IMR-90 (cell line): ENCODE results near the gene KRTAP3-2. TPM values are rescaled to one million over a fixed set of nuclear protein-coding genes. Genes with fewer than 3 reads are reported as not detected.
A peak's percentile ranks its signal among the peaks of the same experiment; 100 is the strongest.
"Not testable (repeated sequence)": the region's sequence is repeated elsewhere in the genome, so short reads cannot be mapped to it uniquely, and the experiment has no call there.

ENCODE experiments used
- ATAC-seq: fragments of 200-7000 bp; cut with Tn5 transposase; 2 replicates; pipeline ENCODE4 v1.9.1; 2020; ENCODE audit warnings: low read depth, mild to moderate bottlenecking, moderate library complexity
- BruUV-seq: library from RNA; stranded (reverse); fragments of 400-500 nt; replicated peaks from 2 replicates; lab custom pipeline; 2021; lab: Mats Ljungman, UMichigan
- CTCF ChIA-PET: fragments of 300-600 bp; formaldehyde crosslinking; extraction: SDS; loops from one replicate; lab custom pipeline; 2021; ENCODE audit warnings: antibody characterized with exemption; lab: Yijun Ruan, JAX
- POLR2A ChIA-PET: fragments of 300-600 bp; sonication (Branson Sonifier 250); formaldehyde crosslinking; loops from one replicate; lab custom pipeline; 2022; ENCODE audit warnings: antibody characterized with exemption; ENCODE audit not compliant: unreplicated experiment; lab: Charles Lee
- DNase-seq: peaks from one replicate; pipeline ENCODE4 v3.0.0; 2013
- H2AFZ ChIP-seq: replicated peaks from 2 replicates; pipeline ENCODE3; 2013; ENCODE audit warnings: low read length, mild to moderate bottlenecking; ENCODE audit not compliant: poor library complexity
- H2AK5ac ChIP-seq: 2 replicates; pipeline ENCODE4 v1.6.1; 2013; ENCODE audit warnings: low read depth, low read length, inconsistent platforms
- H2AK9ac ChIP-seq: replicated peaks from 2 replicates; pipeline ENCODE3; 2013; ENCODE audit warnings: mild to moderate bottlenecking, low read depth, low read length, moderate library complexity; ENCODE audit not compliant: poor library complexity
- H2BK120ac ChIP-seq: 2 replicates; pipeline ENCODE4 v1.6.1; 2013; ENCODE audit warnings: low read depth, low read length, inconsistent platforms
- H2BK15ac ChIP-seq: 3 replicates; pipeline ENCODE4 v1.6.1; 2013; ENCODE audit warnings: low read depth, low read length, inconsistent platforms
- H2BK20ac ChIP-seq: 2 replicates; pipeline ENCODE4 v1.6.1; 2013; ENCODE audit warnings: low read depth, mild to moderate bottlenecking, inconsistent platforms, low read length, moderate library complexity
- H2BK5ac ChIP-seq: 2 replicates; pipeline ENCODE4 v1.6.1; 2013; ENCODE audit warnings: mild to moderate bottlenecking, low read depth, low read length, inconsistent platforms; ENCODE audit not compliant: poor library complexity, severe bottlenecking
- H3K14ac ChIP-seq: replicated peaks from 2 replicates; pipeline ENCODE4 v1.6.1; 2013; ENCODE audit warnings: low read depth, low read length, inconsistent platforms
- H3K18ac ChIP-seq: 2 replicates; pipeline ENCODE4 v1.6.1; 2013; ENCODE audit warnings: low read depth, low read length, control low read depth
- H3K23ac ChIP-seq: 2 replicates; pipeline ENCODE4 v1.6.1; 2013; ENCODE audit warnings: low read depth, low read length, inconsistent platforms
- H3K27ac ChIP-seq: 2 replicates; pipeline ENCODE4 v1.5.1; 2013; ENCODE audit warnings: mild to moderate bottlenecking, control low read depth, low read length; ENCODE audit not compliant: insufficient read depth
- H3K27me3 ChIP-seq: 2 replicates; pipeline ENCODE4 v1.6.1; 2013; ENCODE audit warnings: low read length; ENCODE audit not compliant: control insufficient read depth, insufficient read depth
- H3K36me3 ChIP-seq: 2 replicates; pipeline ENCODE4 v1.6.1; 2013; ENCODE audit warnings: low read length, mixed read lengths; ENCODE audit not compliant: control insufficient read depth, insufficient read depth
- H3K4ac ChIP-seq: 2 replicates; pipeline ENCODE4 v1.6.1; 2013; ENCODE audit warnings: low read depth, low read length, inconsistent platforms
- H3K4me1 ChIP-seq: 2 replicates; pipeline ENCODE4 v1.6.1; 2013; ENCODE audit warnings: low read length, mixed read lengths; ENCODE audit not compliant: control insufficient read depth, insufficient read depth
- H3K4me2 ChIP-seq: 2 replicates; pipeline ENCODE4 v1.6.1; 2013; ENCODE audit warnings: low read depth, mild to moderate bottlenecking, control low read depth, low read length, moderate library complexity
- H3K4me3 ChIP-seq: 2 replicates; pipeline ENCODE4 v1.5.1; 2013; ENCODE audit warnings: low read depth, mild to moderate bottlenecking, control low read depth, low read length, moderate library complexity; ENCODE audit not compliant: insufficient read depth
- H3K56ac ChIP-seq: 2 replicates; pipeline ENCODE4 v1.6.1; 2013; ENCODE audit warnings: low read length, inconsistent platforms; ENCODE audit not compliant: insufficient read depth; ENCODE audit errors: extremely low read depth
- H3K79me1 ChIP-seq, 2 experiments: 2 replicates each; pipeline ENCODE4 v1.6.1; 2013; ENCODE audit warnings: low read length in 2 of 2, inconsistent platforms in 1 of 2, low read depth in 1 of 2
- H3K9ac ChIP-seq: 2 replicates; pipeline ENCODE4 v1.6.1; 2013; ENCODE audit warnings: low read depth, low read length, control low read depth
- H3K9me1 ChIP-seq: 2 replicates; pipeline ENCODE4 v1.6.1; 2013; ENCODE audit warnings: low read length, inconsistent platforms; ENCODE audit not compliant: insufficient read depth
- H3K9me3 ChIP-seq: 2 replicates; pipeline ENCODE4 v1.6.1; 2013; ENCODE audit warnings: low read length; ENCODE audit not compliant: control insufficient read depth, insufficient read depth
- H4K20me1 ChIP-seq: 2 replicates; pipeline ENCODE4 v1.6.1; 2013; ENCODE audit warnings: low read length, inconsistent platforms; ENCODE audit not compliant: insufficient read depth
- H4K5ac ChIP-seq: 2 replicates; pipeline ENCODE4 v1.6.1; 2013; ENCODE audit warnings: mild to moderate bottlenecking, low read depth, low read length, control low read depth
- H4K8ac ChIP-seq, 2 experiments: 2 replicates each; pipeline ENCODE4 v1.6.1; 2013; ENCODE audit warnings: low read depth in 2 of 2, low read length in 2 of 2, control low read depth in 1 of 2, inconsistent platforms in 1 of 2
- H4K91ac ChIP-seq: 2 replicates; pipeline ENCODE4 v1.6.1; 2013; ENCODE audit warnings: low read depth, low read length, inconsistent platforms; ENCODE audit not compliant: insufficient read depth
- WGBS, 2 experiments: methylation state at CpG; one replicate each; pipeline versions ENCODE4 v1.1.5 to v1.1.7; 2013; ENCODE audit warnings: missing lambda C conversion rate in 2 of 2; ENCODE audit not compliant: insufficient read length in 1 of 2; ENCODE audit errors: extremely low coverage in 2 of 2; 5-methylcytosine and 5-hydroxymethylcytosine counted together
- dilution Hi-C: fragments of 300-500 bp; cut with HindIII; formaldehyde crosslinking; loops from one replicate; pipeline ENCODE4 v1.14.3; 2018; ENCODE audit warnings: low sequenced_read_pairs; ENCODE audit not compliant: unreplicated experiment
- in situ Hi-C: fragments of 300-500 bp; cut with MboI; formaldehyde crosslinking; loops from 3 replicates; pipeline ENCODE4 v1.14.3; 2019; ENCODE audit warnings: low sequenced_read_pairs, inconsistent platforms, mixed read lengths
- intact Hi-C: fragments of 100-400 bp; cut with micrococcal nuclease; formaldehyde crosslinking; loops from 2 replicates; pipeline ENCODE4 v1.10.0; 2022
- polyA plus RNA-seq, 3 experiments: library from polyadenylated mRNA; depleted of rRNA; stranded (reverse); fragments of >200 nt; gene quantifications; 2 replicates each; pipeline ENCODE4 v1.2.3, GENCODE V29; 2012; ENCODE audit warnings: low replicate concordance in 1 of 3
- total RNA-seq: library from RNA; depleted of rRNA; stranded (reverse); fragments of >200 nt; gene quantifications from 2 replicates; pipeline ENCODE4 v1.2.3, GENCODE V29; 2012
- TF ChIP-seq, protein P1 (sequence below): conservative IDR thresholded peaks from 2 replicates; pipeline ENCODE4 v1.5.1; 2012; ENCODE audit warnings: mild to moderate bottlenecking, low read depth, low read length, improper control_type of control experiment

Gene KRTAP3-2
- total and polyA plus RNA-seq, 2 of the 4 experiments (the other 2 are of a cell fraction): not detected

DNA sequence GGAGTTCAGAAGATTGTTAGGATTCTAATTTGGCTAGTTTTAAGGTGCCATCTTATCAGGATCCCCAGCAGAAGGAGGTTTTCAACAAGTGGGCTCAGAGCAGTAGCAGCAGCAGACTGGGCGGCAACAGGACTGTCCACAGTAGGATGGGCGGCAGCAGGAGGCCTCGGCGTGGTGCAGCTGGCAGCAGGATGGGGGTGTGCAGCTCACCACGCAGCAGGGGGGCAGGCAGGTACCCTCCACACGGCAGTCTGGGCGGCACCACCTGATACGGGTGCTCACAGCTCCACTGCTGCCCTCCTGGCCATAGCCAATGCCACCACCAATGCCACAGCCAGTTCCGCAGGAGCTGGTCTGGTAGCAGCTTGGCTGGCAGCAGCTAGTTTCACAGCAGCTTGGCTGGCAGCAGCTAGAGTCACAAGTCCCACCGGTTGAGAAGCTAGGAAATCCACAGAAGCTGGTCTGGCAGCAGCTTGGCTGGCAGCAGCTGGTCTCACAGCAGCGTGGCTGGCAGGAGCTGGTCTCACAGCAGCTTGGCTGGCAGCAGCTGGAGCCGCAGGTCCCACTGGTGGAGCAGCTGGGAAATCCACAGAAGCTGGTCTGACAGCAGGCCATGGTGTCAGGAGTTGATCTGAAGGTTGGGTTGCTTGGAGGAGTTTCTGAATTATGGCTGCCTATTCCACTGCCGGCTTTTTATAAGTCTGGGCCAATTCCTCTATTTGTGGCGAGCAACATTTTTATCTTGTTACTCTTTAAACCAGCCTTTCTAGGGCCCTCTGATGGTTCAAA lies 41.3 kb upstream of the KRTAP3-2 start, which contains the start of gene KRTAP1-1:
KRTAP1-1 (minus strand) TSS at position 668 of the 789 bp plus-strand sequence; CDS start at position 615, 53 bp downstream.
- TF ChIP-seq, protein P1, sequence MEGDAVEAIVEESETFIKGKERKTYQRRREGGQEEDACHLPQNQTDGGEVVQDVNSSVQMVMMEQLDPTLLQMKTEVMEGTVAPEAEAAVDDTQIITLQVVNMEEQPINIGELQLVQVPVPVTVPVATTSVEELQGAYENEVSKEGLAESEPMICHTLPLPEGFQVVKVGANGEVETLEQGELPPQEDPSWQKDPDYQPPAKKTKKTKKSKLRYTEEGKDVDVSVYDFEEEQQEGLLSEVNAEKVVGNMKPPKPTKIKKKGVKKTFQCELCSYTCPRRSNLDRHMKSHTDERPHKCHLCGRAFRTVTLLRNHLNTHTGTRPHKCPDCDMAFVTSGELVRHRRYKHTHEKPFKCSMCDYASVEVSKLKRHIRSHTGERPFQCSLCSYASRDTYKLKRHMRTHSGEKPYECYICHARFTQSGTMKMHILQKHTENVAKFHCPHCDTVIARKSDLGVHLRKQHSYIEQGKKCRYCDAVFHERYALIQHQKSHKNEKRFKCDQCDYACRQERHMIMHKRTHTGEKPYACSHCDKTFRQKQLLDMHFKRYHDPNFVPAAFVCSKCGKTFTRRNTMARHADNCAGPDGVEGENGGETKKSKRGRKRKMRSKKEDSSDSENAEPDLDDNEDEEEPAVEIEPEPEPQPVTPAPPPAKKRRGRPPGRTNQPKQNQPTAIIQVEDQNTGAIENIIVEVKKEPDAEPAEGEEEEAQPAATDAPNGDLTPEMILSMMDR: 0 out of 2 replicates have a peak, but pooled peaks have one; percentile 16
- H3K9me3 ChIP-seq, H3K27me3 ChIP-seq, POLR2A ChIA-PET, H3K27ac ChIP-seq, H3K4me1 ChIP-seq, H3K14ac ChIP-seq, H4K20me1 ChIP-seq, CTCF ChIA-PET, in situ Hi-C loops, dilution Hi-C loops, H3K23ac ChIP-seq, H3K36me3 ChIP-seq, H2BK15ac ChIP-seq, H3K4me2 ChIP-seq, H3K9me1 ChIP-seq, H2AK9ac ChIP-seq, H2BK20ac ChIP-seq, H3K9ac ChIP-seq, BruUV-seq, H3K4me3 ChIP-seq, H3K79me1 ChIP-seq, ATAC-seq, intact Hi-C loops, H3K56ac ChIP-seq: not testable (repeated sequence)
- peak within 1 kb of the TSS in 1 of 2 experiments; percentile 70; a peak in 2 of 4 replicates for H4K8ac ChIP-seq
- H3K18ac ChIP-seq: peak within 1 kb of the TSS; percentile 12; the same call in 1 of the 2 replicates
- H2AFZ ChIP-seq: peak within 1 kb of the TSS; percentile 60
- 0 out of 2 replicates have a peak within 1 kb of the TSS, but pooled peaks have one; percentile 12 for H4K91ac ChIP-seq
- DNase-seq: peak; percentile 28
- peak within 1 kb of the TSS; percentile 55 for H3K4ac ChIP-seq
- peak within 1 kb of the TSS; percentile 11 for H2BK5ac ChIP-seq
- H4K5ac ChIP-seq: peak within 1 kb of the TSS; percentile 38; the same call in 1 of the 2 replicates
- peak within 1 kb of the TSS; percentile 33; the same call in 1 of the 2 replicates for H2BK120ac ChIP-seq
- 89% methylated on average over 2 of the region's 14 CpGs; no CpG with 5 or more reads in 1 of the 2 experiments for WGBS, 2 experiments
- peak within 1 kb of the TSS; percentile 39; the same call in 1 of the 2 replicates for H2AK5ac ChIP-seq
